ENCODE measurements around the gene MEF2C. TPM values are rescaled to one million over a fixed set of nuclear protein-coding genes. Genes with fewer than 3 reads are reported as not detected.
"Not testable (repeated sequence)": the region's sequence is repeated elsewhere in the genome, so short reads cannot be mapped to it uniquely, and the experiment has no call there.

MEF2C gene
- total RNA-seq, 2 experiments from 2014 or later = 0.06 to 0.19 TPM

GRCh38 chr5:88867638-88868037 lies 15.3 kb downstream of the MEF2C start:
- no peaks in the 10 kb centered on the region for H3K36me3 Mint-ChIP-seq
- ATAC-seq (no peak), DNase-seq (no peak)
- H3K4me3 Mint-ChIP-seq = no peak overlapping the region
- no peaks in the 10 kb centered on the region for H3K27me3 Mint-ChIP-seq
- CTCF ChIA-PET = no interaction called here
- no peak overlapping the region for H3K27ac Mint-ChIP-seq
- no peaks in the 10 kb centered on the region for H3K4me1 Mint-ChIP-seq
- H3K9me3 Mint-ChIP-seq (ENCODE audit: low read depth) = no peaks in the 10 kb centered on the region

GRCh38 chr5:88863523-88863922 lies 19.5 kb downstream of the MEF2C start:
- H3K36me3 Mint-ChIP-seq = no peaks in the 10 kb centered on the region
- ATAC-seq (no peak), DNase-seq (no peak)
- H3K27me3 Mint-ChIP-seq = no peaks in the 10 kb centered on the region
- no peaks in the 10 kb centered on the region for H3K4me1 Mint-ChIP-seq
- H3K27ac Mint-ChIP-seq = no peak overlapping the region
- CTCF ChIA-PET = no interaction called here
- no peaks in the 10 kb centered on the region for H3K9me3 Mint-ChIP-seq (ENCODE audit: low read depth)
- H3K4me3 Mint-ChIP-seq = no peak overlapping the region

DNA sequence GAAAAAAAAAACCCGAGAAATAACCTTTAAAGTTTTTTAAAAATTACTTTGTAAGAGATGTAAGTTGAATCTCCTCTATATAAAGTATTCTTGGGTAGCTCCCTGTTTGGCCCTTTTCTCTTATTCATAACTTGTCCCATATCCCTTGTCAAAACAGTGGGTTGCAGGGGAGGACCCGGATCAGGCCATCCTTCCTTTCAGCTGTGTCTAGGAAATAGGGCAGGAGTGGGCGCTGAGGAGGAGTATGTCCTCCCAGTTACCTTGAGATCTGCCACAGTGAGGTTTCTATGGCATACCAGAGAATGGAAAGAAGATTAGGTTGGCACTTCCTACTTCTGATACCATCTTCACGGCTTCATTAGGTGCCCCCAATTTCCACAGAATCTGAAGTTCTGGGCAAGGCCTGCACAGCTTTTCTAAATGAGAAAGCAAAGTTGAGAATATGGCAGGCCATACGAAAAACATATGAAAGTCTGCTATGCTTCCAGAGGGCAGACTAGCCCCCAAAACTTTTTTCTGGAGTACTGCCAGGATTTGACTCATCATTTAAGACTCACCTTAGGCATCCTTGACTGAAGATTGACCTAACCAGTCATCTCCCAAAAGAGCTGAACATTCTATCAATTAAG lies 20.3 kb downstream of the MEF2C start:
- ATAC-seq (no peak), DNase-seq (no peak)
- H3K4me3 Mint-ChIP-seq = no peak overlapping the region
- H3K4me1 Mint-ChIP-seq = no peaks in the 10 kb centered on the region
- H3K9me3 Mint-ChIP-seq (ENCODE audit: low read depth) = no peaks in the 10 kb centered on the region
- CTCF ChIA-PET = no interaction called here
- H3K27me3 Mint-ChIP-seq = no peaks in the 10 kb centered on the region
- no peak overlapping the region for H3K27ac Mint-ChIP-seq
- H3K36me3 Mint-ChIP-seq = no peaks in the 10 kb centered on the region

DNA sequence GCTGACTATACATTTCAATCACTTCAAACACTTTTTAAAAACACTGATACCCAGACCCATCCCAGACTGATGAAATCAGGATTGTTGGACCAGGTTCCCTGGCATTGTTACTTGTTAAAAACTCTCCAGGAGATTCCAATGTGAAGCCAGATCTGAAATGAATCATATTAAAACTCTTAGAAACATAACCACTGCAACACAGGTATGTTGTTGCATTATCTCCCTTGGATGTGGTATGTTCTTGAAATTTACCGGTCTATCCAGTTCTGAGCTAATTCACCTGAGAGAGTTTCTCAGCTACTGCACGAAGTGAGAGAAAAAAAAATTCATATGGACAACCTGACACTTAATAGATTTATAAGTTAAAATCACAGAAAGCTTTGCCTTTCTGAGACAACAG lies 21.8 kb downstream of the MEF2C start:
- H3K4me1 Mint-ChIP-seq = no peaks in the 10 kb centered on the region
- DNase-seq (no peak), ATAC-seq (no peak)
- H3K4me3 Mint-ChIP-seq = no peak overlapping the region
- CTCF ChIA-PET = no interaction called here
- H3K36me3 Mint-ChIP-seq = no peaks in the 10 kb centered on the region
- H3K27ac Mint-ChIP-seq = no peak overlapping the region
- no peaks in the 10 kb centered on the region for H3K9me3 Mint-ChIP-seq (ENCODE audit: low read depth)
- no peaks in the 10 kb centered on the region for H3K27me3 Mint-ChIP-seq

- no peak overlapping the region for H3K27ac Mint-ChIP-seq
- ATAC-seq (no peak), DNase-seq (no peak)
- no peaks in the 10 kb centered on the region for H3K9me3 Mint-ChIP-seq (ENCODE audit: low read depth)
- H3K27me3 Mint-ChIP-seq = no peaks in the 10 kb centered on the region
- H3K36me3 Mint-ChIP-seq = no peaks in the 10 kb centered on the region
- no peak overlapping the region for H3K4me3 Mint-ChIP-seq
- no peaks in the 10 kb centered on the region for H3K4me1 Mint-ChIP-seq
- CTCF ChIA-PET = no interaction called here
These were observed 22.5 kb downstream of the MEF2C start for GRCh38 chr5:88860501-88860900.

DNA sequence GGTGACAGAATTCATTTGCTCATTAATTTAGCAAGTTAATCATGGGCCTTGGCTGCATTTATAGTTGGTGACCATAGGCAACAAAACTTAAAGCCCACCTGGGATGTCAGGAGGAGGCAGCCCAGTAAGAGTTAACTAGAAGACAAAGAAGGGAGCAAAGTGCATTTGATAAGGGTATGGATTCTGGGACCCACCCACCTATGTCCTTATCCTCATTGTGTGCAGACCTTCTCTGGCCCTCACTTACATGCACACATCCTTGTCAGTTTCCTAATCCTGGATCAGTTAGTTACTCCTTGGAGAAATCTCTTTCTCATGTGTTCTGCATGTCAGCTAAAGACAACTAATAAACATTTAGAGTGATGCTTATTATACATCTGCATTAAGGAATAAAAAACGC lies 24.6 kb downstream of the MEF2C start:
- Mint-ChIP-seq H3K36me3 (no peaks in the 10 kb centered on the region), H3K4me3 (no peak overlapping the region), H3K27ac (no peak overlapping the region), H3K27me3 (no peaks in the 10 kb centered on the region), H3K4me1 (no peaks in the 10 kb centered on the region), H3K9me3 (ENCODE audit: low read depth) (no peaks in the 10 kb centered on the region)
- DNase-seq (no peak), ATAC-seq (no peak)
- CTCF ChIA-PET = no interaction called here

DNA sequence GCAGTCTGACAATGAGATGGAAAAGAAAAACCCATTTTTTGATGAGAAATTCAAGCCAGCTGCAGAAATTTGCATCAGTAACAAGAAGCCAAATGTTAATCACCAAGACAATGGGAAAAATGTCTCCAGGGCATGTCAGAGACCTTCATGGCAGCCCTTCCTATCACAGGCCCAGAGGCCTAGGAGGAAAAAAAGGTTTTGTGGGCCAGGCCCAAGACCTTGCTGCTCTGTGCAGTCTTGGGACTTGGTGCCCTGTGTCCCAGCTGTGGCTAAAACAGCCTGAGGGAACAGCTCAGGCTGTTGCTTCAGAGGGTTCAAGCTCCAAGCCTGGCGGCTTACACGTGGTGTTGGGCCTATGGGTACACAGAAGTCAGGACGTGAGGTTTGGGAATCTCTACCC lies 26.6 kb downstream of the MEF2C start:
- H3K27ac Mint-ChIP-seq; DNase-seq; H3K9me3 Mint-ChIP-seq (ENCODE audit: low read depth); ATAC-seq; H3K27me3 Mint-ChIP-seq; CTCF ChIA-PET; H3K4me1 Mint-ChIP-seq; H3K4me3 Mint-ChIP-seq; H3K36me3 Mint-ChIP-seq: not testable (repeated sequence)

- Mint-ChIP-seq H3K4me3 (no peak overlapping the region), H3K27ac (no peak overlapping the region), H3K36me3 (no peaks in the 10 kb centered on the region), H3K9me3 (ENCODE audit: low read depth) (no peaks in the 10 kb centered on the region), H3K4me1 (no peaks in the 10 kb centered on the region), H3K27me3 (no peaks in the 10 kb centered on the region)
- CTCF ChIA-PET = no interaction called here
- ATAC-seq (no peak), DNase-seq (no peak)
These were observed 28.2 kb downstream of the MEF2C start for GRCh38 chr5:88854769-88855168.

GRCh38 chr5:88847420-88847819 lies 35.6 kb downstream of the MEF2C start:
- H3K27me3 Mint-ChIP-seq = no peaks in the 10 kb centered on the region
- H3K4me3 Mint-ChIP-seq = no peak overlapping the region
- CTCF ChIA-PET = no interaction called here
- DNase-seq = no peak
- no peak overlapping the region for H3K27ac Mint-ChIP-seq
- ATAC-seq = no peak
- no peaks in the 10 kb centered on the region for H3K36me3 Mint-ChIP-seq
- H3K4me1 Mint-ChIP-seq = peaks cover 2% of the 10 kb centered on the region
- H3K9me3 Mint-ChIP-seq (ENCODE audit: low read depth) = no peaks in the 10 kb centered on the region

DNA sequence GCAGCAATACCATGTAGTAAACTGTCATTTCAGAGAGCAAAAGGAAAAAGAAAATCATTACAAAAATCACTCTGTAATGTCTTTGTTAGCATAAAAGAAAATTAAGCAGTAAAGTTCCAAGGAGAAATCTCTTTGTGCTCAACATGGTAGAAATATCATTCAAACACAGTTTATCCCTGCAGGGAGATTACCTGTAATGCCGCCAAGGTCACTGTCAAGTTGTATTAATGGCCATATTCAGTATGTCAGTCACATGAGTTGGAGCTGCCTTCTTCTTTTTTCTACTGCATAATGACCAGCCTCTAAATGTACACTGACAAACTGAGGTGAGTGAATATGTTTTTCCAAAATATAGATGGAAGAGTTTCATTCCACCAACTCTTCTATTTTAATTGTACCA lies 36.5 kb downstream of the MEF2C start:
- ATAC-seq (no peak), DNase-seq (no peak)
- no peaks in the 10 kb centered on the region for H3K9me3 Mint-ChIP-seq (ENCODE audit: low read depth)
- no peaks in the 10 kb centered on the region for H3K27me3 Mint-ChIP-seq
- H3K4me3 Mint-ChIP-seq = no peak overlapping the region
- H3K27ac Mint-ChIP-seq = no peak overlapping the region
- H3K36me3 Mint-ChIP-seq = no peaks in the 10 kb centered on the region
- peaks cover 2% of the 10 kb centered on the region for H3K4me1 Mint-ChIP-seq
- CTCF ChIA-PET = no interaction called here

DNA sequence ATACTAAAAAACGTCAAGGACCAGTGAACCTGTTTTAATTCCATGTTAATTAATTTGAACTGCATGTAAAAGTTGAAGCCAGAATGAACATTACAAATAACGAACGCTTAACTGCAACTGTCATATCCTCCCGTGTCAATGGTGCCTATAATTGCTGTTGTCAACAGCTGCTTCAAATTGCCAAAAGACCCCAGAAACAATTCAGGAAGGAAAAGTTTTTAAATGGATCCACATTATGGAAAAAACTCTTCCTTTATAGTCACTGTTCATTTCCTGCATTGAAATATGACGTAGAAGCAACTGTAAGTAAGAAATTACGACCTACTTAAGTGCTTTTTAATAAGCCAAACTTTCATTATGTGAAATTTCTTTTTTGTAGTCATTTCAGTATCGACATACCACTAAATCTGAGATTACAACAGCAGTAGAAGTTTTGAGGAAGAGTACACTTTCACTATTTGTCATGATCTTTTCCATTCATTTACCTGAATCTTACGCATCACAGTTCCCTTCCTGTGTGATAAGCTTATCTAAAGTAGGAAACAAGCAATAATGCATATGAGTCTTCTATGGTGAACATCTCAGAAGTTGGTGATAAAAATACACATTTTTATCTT lies 37.8 kb downstream of the MEF2C start:
- Mint-ChIP-seq H3K4me1 (peaks cover 2% of the 10 kb centered on the region), H3K27ac (no peak overlapping the region), H3K4me3 (no peak overlapping the region), H3K27me3 (no peaks in the 10 kb centered on the region), H3K36me3 (no peaks in the 10 kb centered on the region), H3K9me3 (ENCODE audit: low read depth) (no peaks in the 10 kb centered on the region)
- ATAC-seq = no peak
- DNase-seq = no peak
- CTCF ChIA-PET = no interaction called here

DNA sequence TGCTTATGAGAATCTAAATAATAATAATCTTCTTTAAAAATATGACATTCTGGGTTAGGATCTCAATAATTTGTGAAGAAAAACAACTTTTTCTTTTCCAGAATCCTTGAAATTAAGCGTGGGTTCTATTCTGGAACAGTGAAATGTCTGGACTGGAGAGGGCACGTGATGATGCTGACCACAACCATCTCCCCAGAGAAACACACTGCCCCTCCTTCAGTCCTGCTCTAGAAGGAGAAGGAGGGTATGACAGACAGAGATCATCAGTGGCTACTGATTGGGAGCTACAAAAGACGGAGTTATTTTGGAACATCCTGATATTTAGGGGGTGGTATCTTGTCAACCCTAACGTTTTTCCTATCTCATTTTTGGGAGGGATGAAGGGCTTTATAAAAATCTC lies 40.2 kb downstream of the MEF2C start:
- CTCF ChIA-PET = no interaction called here
- DNase-seq = no peak

DNA sequence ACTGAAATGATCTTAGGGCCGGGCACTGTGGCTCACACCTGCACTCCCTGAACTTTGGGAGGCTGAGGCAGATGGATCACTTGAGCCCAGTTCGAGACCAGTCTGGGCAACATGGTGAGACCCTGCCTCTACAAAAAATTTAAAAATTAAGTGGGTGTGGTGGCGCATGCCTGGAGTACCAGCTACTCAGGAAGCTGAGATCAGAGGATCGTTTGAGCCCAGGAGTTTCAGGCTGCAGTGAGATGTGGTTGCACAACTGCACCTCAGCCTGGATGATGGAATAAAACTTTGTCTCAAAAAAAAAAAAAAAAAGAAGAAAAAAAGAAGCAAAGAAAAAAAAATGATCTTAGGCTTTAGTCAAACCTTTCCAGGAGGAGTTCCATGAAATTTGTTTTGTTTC lies 41.8 kb downstream of the MEF2C start:
- H3K9me3 Mint-ChIP-seq (ENCODE audit: low read depth) = no peaks in the 10 kb centered on the region
- H3K4me1 Mint-ChIP-seq = peaks cover 2% of the 10 kb centered on the region
- ATAC-seq (no peak), DNase-seq (no peak)
- CTCF ChIA-PET = no interaction called here
- H3K36me3 Mint-ChIP-seq = no peaks in the 10 kb centered on the region
- no peaks in the 10 kb centered on the region for H3K27me3 Mint-ChIP-seq
- H3K4me3 Mint-ChIP-seq = no peak overlapping the region
- H3K27ac Mint-ChIP-seq = no peak overlapping the region

More for the DNA sequence above, 40.2 kb downstream of the MEF2C start:
- H3K27ac Mint-ChIP-seq = no peak overlapping the region
- no peaks in the 10 kb centered on the region for H3K27me3 Mint-ChIP-seq
- ATAC-seq = no peak
- peaks cover 2% of the 10 kb centered on the region for H3K4me1 Mint-ChIP-seq
- no peak overlapping the region for H3K4me3 Mint-ChIP-seq
- no peaks in the 10 kb centered on the region for H3K9me3 Mint-ChIP-seq (ENCODE audit: low read depth)
- no peaks in the 10 kb centered on the region for H3K36me3 Mint-ChIP-seq

- CTCF ChIA-PET = no interaction called here
- DNase-seq (no peak), ATAC-seq (no peak)
- H3K27me3 Mint-ChIP-seq = no peaks in the 10 kb centered on the region
- no peaks in the 10 kb centered on the region for H3K36me3 Mint-ChIP-seq
- no peak overlapping the region for H3K4me3 Mint-ChIP-seq
- H3K4me1 Mint-ChIP-seq = peaks cover 2% of the 10 kb centered on the region
- no peak overlapping the region for H3K27ac Mint-ChIP-seq
- H3K9me3 Mint-ChIP-seq (ENCODE audit: low read depth) = no peaks in the 10 kb centered on the region
These were observed 42.5 kb downstream of the MEF2C start for GRCh38 chr5:88840495-88840894.

DNA sequence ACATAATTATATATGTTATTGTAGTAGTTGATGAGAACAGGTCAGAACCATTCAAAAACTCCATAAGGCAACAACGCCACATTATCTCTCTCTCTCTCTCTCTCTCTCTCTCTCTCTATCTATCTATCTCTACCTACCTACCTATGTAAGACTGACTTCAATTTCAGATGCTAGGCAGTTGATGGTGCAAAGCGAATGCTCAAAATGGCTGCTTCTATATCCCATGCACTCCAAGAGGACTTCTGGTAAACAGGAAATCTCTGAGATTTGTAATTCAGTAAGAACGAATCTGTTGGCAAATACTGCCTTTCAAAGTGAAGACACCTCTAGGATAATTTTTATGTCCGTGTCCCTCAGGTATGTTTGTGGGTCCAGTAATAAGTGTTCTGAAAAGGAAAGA lies 43.7 kb downstream of the MEF2C start:
- Mint-ChIP-seq H3K36me3 (no peaks in the 10 kb centered on the region), H3K27ac (no peak overlapping the region), H3K27me3 (no peaks in the 10 kb centered on the region), H3K9me3 (ENCODE audit: low read depth) (no peaks in the 10 kb centered on the region), H3K4me1 (no peaks in the 10 kb centered on the region), H3K4me3 (no peak overlapping the region)
- CTCF ChIA-PET = no interaction called here
- ATAC-seq = no peak
- DNase-seq = no peak
